Osteocyte (in vitro differentiated cells): ENCODE results near the gene GSTO2. TPM values are rescaled to one million over a fixed set of nuclear protein-coding genes. Genes with fewer than 3 reads are reported as not detected.

Source experiments
- DNase-seq: peaks from one replicate; pipeline ENCODE4 v3.0.0; 2021; ENCODE audit warnings: mixed read lengths; ENCODE audit not compliant: unreplicated experiment; ENCODE audit errors: extremely low spot score
- H3K27ac Mint-ChIP-seq: one replicate; pipeline ENCODE4 v1.8.0; 2021; ENCODE audit warnings: mild to moderate bottlenecking, mixed read lengths; ENCODE audit not compliant: unreplicated experiment
- H3K27me3 Mint-ChIP-seq: one replicate; pipeline ENCODE4 v1.8.0; 2021; ENCODE audit warnings: mixed read lengths; ENCODE audit not compliant: unreplicated experiment
- H3K36me3 Mint-ChIP-seq: one replicate; pipeline ENCODE4 v1.8.0; 2021; ENCODE audit warnings: mixed read lengths; ENCODE audit not compliant: unreplicated experiment
- H3K4me1 Mint-ChIP-seq: one replicate; pipeline ENCODE4 v1.8.0; 2021; ENCODE audit warnings: mixed read lengths; ENCODE audit not compliant: unreplicated experiment
- H3K4me3 Mint-ChIP-seq: one replicate; pipeline ENCODE4 v1.8.0; 2021; ENCODE audit warnings: mild to moderate bottlenecking, moderate library complexity, mixed read lengths; ENCODE audit not compliant: unreplicated experiment
- H3K9me3 Mint-ChIP-seq: one replicate; pipeline ENCODE4 v1.8.0; 2021; ENCODE audit warnings: mixed read lengths; ENCODE audit not compliant: unreplicated experiment
- total RNA-seq: library from RNA; stranded (reverse); gene quantifications from 2 replicates; pipeline ENCODE4 v1.2.1, GENCODE V29; 2021
- TF ChIP-seq, protein P1 (sequence below): fragments of 200-600 bp; sonication (generic); IDR thresholded peaks from 2 replicates; pipeline ENCODE4 v1.5.0; 2021; ENCODE audit warnings: antibody characterized with exemption, mild to moderate bottlenecking, moderate library complexity

GSTO2 gene
- total RNA-seq, 1 donor from 2014 or later: 0.54 TPM

DNA sequence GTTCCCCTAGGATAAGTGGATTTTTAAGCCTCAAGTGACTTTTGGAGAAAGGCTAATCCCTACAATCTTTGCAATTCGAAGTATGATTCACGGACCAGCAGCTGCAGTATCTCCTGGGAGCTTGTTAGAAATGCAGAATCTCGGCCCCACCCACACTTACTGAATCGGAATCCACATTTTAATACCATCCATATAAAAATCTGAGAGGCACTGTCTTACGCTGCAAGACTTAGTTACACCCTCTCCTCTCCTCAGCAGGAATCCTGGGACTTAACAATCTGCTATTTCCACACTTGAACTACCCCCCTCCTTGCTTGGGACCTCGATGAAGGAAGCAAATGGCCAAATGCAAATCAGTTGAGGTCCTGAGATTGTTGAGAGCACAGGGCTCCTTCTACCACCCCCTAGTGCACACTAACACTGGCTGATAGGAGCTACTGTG lies 48.3 kb downstream of the GSTO2 start:
- Mint-ChIP-seq H3K36me3 (peaks cover 14% of the 10 kb centered on the region), H3K4me3 (no peak overlapping the region), H3K4me1 (peaks cover 57% of the 10 kb centered on the region), H3K9me3 (no peaks in the 10 kb centered on the region), H3K27ac (peak overlapping the region; percentile 66), H3K27me3 (no peaks in the 10 kb centered on the region)
- DNase-seq: no peak
- TF ChIP-seq, protein P1, sequence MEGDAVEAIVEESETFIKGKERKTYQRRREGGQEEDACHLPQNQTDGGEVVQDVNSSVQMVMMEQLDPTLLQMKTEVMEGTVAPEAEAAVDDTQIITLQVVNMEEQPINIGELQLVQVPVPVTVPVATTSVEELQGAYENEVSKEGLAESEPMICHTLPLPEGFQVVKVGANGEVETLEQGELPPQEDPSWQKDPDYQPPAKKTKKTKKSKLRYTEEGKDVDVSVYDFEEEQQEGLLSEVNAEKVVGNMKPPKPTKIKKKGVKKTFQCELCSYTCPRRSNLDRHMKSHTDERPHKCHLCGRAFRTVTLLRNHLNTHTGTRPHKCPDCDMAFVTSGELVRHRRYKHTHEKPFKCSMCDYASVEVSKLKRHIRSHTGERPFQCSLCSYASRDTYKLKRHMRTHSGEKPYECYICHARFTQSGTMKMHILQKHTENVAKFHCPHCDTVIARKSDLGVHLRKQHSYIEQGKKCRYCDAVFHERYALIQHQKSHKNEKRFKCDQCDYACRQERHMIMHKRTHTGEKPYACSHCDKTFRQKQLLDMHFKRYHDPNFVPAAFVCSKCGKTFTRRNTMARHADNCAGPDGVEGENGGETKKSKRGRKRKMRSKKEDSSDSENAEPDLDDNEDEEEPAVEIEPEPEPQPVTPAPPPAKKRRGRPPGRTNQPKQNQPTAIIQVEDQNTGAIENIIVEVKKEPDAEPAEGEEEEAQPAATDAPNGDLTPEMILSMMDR: no peak

- DNase-seq: no peak
- Mint-ChIP-seq H3K27me3 (no peaks in the 10 kb centered on the region), H3K9me3 (no peaks in the 10 kb centered on the region), H3K4me1 (peaks cover 57% of the 10 kb centered on the region), H3K4me3 (no peak overlapping the region), H3K36me3 (peaks cover 9% of the 10 kb centered on the region), H3K27ac (peak overlapping the region; percentile 66)
- TF ChIP-seq, protein P1: no peak
Measured at GRCh38 chr10:104317726-104318299, 48.8 kb downstream of the GSTO2 start.

GRCh38 chr10:104318326-104318725 lies 49.3 kb downstream of the GSTO2 start:
- peaks cover 4% of the 10 kb centered on the region for H3K36me3 Mint-ChIP-seq
- H3K4me3 Mint-ChIP-seq: no peak overlapping the region
- H3K27ac Mint-ChIP-seq: no peak overlapping the region
- H3K4me1 Mint-ChIP-seq: peaks cover 61% of the 10 kb centered on the region
- H3K27me3 Mint-ChIP-seq: no peaks in the 10 kb centered on the region
- DNase-seq: no peak
- TF ChIP-seq, protein P1: no peak
- no peaks in the 10 kb centered on the region for H3K9me3 Mint-ChIP-seq

DNA sequence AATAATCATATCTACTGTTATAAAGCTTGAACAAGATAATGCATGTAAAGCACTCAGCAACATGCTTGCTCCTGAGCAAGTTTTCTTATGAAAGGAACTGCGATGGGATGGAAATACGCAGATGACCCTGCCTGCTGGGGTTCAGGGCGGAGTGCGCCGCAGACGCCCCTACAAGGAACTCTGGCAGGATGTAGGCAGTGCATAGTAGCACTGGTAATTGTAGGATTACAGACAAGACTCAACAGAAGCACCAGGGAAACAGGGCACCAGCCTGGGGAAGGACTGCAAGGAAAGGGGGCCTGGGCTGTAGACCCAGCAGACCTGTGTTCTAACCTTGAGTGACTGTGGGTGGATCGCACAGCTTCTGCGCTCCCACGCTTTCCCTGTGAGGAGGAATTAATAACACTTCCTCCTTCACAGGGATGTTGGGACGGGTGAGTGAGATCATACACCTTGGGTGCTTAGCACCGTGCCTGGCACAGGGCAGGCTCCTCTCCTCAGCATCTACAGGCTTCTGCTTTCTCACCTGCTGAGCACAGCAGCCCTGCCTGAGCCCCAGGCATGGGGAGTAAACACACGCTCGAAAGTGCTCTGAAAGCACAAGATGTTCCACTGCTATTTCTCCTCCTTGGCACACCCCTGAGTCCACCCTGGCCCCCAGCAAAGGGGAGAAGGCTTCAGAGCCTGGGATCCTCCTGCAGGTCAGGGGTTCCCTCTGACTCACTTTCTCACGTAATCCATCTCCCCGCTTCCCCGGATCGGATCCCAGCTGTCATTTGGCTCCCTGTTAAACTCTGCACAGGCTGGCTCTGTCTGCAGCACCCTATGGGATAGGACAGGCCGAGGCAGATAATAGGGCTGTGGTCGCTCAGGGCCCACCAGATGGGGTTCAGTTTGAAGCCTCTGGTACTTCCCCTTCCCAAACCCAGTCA lies 50.1 kb downstream of the GSTO2 start:
- Mint-ChIP-seq H3K9me3 (no peaks in the 10 kb centered on the region), H3K27ac (peak overlapping the region; percentile 82), H3K4me3 (no peak overlapping the region), H3K4me1 (peaks cover 66% of the 10 kb centered on the region), H3K36me3 (peaks cover 4% of the 10 kb centered on the region), H3K27me3 (no peaks in the 10 kb centered on the region)
- no peak for DNase-seq
- TF ChIP-seq, protein P1: no peak

DNA sequence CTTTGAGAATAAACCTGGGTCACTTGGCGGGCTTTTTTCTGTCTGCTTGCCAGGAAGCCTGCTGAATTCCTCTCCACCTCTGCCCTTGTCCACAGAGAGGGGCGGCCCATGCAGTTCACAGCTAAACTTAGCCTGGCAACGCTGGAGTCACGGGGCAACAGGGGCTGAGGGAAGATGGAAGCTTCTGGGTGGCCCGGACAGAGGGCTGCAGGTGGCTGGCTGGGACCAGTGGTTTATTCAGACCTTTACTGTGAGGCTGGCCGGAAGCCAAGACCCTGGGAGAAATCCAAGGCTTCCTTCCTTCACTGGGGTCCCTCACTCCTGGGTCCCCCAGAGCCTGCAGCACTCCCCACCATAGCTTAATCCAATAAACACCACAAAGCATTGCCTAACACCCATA lies 52.2 kb downstream of the GSTO2 start:
- Mint-ChIP-seq H3K27me3 (no peaks in the 10 kb centered on the region), H3K27ac (no peak overlapping the region), H3K4me3 (no peak overlapping the region), H3K36me3 (peaks cover 8% of the 10 kb centered on the region), H3K4me1 (peaks cover 78% of the 10 kb centered on the region), H3K9me3 (no peaks in the 10 kb centered on the region)
- no peak for DNase-seq
- TF ChIP-seq, protein P1: no peak
